Endometrium (tissue), 2 donors: ENCODE data around the gene LGR6.

Experiments
- FAIRE-seq: peaks from 2 replicates; lab custom pipeline; 2012; peaks lifted over from hg19 to GRCh38; lab: Jason Lieb, UNC
- donor health status: control.
- donor health status: control.

Gene LGR6

DNA sequence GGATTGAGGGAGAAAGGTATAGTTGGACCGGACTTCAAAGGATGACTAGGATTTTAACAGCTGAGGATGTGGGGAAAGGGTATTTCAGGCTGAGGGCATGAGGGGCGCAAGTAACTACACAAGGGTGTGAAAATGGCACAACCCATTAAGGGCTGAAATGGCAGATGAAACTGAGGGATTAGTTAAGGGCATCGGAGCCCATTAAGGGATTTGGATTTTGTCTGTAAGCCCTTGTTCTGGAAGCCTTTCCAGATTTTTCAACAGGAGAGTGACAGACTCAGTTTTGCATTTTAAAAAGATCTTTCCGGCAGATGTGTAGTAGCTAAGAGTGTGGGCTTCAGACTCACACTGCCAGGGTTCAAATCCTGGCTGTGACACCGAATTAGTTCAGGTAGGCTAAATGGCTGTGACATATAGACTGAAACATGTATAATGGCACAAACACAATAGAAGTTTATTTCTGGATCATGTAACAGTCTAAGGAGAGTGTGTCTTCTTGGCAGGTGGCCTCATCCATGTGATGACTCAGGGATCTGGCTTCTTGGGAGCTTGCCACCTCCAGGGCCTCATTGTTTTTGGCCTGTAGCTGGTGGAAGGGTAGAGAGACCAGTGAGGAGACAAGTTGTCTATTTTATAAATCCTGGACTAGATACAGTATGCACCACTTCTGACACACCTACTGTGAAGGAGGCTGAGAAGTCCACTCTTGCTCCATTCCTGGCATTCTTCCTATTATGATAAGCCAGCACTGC is 98.5 kb downstream of the LGR6 start:
- no peak for FAIRE-seq

DNA sequence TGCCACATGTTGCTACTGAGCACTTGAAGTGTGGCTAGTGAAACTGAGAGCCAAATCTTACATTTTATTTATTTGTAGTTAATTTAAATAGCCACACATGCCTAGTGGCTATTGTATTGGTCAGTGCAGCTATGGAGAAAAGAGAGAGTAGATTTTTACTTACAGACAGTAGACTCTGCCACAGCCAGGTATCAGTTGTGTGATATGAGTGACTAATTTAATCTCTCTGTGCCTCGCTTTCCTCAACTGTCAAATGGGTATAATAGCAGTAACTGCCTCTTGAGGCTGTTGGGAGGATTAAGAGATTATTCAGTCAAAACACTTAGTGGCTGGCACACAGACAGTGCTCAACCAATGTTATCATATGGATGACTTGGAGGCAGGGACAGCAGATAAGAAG is 99.2 kb downstream of the LGR6 start:
- FAIRE-seq = no peak

DNA sequence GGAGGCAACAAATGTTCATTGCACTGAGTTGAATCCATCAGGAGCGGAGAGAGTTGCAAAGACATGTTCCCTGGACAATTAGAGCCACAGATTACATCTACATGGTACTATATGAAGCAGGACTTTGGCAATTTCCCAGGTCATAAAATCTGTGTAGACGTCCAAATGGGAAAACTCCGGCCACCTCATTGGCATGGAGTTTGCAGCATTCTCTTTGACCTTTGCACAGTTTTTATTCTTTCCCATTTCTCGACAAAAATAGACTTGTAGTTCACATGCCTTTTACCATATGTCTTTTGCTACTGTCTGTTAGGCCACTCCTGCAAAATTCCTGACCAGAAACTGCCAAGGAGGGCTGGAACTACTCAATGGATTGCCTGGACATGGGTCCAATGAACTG is 100.0 kb downstream of the LGR6 start:
- no peak for FAIRE-seq

DNA sequence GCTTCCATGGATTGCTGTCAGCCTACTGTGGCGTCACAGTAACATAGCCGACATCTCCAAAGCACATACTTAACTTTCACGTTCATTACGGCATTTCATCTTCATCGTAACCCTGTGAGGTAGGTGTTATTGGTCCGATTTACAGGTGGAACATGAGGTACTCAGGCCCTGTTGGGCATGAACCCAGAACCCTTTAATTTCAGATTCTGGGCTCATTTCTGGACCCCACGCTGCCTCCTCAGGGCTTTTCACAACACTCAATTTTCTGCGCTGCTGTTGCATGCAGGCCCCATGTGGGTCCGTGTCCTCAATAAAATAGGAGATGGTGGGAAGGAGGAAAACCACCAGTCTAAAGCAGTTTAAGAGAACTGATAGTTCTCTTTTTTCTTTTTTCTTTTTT is 108.6 kb downstream of the LGR6 start:
- FAIRE-seq = no peak

DNA sequence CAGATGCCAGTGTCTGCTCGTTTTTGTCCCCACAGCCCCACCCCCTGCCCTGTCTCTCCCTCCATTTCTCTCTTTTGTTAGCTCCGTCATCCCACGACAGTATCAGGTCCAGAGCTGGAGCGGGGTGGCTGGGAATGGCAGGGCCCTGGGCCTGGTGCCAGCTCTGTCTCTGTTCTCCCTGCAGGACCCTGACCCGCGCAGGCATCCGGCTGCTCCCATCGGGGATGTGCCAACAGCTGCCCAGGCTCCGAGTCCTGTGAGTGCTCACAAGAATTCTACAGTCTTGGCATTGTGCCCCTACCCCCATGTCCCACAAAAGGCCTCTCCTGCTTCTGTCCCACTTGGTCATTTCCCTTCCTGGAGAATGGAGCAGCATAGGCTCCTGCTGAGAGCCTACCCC is 110.8 kb downstream of the LGR6 start:
- no peak for FAIRE-seq

DNA sequence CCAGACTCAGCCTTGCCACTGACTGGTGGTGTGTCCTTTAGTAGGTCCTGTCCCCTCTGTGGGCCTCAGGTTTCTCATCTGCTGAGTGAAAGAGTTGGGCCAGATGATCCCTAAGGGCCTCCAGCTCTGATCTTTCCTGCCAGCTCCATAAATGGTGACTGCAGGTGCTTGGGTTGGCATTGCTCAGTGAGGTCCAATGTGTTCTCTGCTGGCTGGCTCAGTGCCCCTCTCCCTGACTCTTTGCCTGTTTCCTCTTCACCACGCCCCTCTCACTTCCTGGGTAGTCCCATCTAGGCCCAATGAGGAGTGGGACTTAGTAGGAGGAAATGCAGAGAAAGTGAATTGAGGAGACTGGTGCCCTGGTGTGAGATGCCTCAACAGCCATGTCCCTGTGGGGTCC is 111.6 kb downstream of the LGR6 start:
- no peak for FAIRE-seq

DNA sequence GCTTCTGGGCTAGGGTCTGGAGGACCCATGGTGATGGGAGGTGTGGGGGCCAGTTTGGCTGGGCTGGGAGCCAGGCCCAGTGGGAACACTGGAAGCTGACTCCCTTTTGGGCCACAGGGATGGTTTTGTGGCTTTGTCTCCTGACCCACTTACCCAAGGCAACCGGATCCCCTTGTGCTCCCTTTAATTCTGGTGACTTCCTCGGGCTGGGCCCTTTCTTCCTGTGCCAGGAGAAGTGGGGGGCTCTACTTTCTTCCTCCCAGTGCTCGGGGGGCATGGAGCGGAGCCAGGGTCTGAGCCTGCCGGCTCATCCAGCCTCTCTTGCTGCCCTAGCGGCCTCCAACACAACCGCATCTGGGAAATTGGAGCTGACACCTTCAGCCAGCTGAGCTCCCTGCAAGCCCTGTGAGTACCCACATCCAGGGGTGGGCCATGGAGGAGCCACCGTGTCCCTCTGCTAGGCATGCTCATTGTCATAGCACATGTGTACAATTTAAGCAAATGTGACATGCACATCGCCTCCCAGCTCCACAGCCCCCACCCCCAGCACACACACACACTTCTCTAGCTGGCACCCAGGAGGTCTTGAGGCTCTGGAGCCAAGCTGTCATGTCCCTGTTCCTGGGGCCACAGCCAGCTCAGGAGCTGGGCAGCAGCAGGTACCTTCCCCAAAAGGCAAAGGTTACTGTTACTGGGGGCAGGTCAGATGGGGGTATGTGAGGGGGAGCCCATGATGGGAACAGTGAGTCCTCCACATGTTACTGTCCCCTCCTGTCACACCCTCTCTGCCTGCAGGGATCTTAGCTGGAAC is 113.1 kb downstream of the LGR6 start:
- FAIRE-seq = no peak

DNA sequence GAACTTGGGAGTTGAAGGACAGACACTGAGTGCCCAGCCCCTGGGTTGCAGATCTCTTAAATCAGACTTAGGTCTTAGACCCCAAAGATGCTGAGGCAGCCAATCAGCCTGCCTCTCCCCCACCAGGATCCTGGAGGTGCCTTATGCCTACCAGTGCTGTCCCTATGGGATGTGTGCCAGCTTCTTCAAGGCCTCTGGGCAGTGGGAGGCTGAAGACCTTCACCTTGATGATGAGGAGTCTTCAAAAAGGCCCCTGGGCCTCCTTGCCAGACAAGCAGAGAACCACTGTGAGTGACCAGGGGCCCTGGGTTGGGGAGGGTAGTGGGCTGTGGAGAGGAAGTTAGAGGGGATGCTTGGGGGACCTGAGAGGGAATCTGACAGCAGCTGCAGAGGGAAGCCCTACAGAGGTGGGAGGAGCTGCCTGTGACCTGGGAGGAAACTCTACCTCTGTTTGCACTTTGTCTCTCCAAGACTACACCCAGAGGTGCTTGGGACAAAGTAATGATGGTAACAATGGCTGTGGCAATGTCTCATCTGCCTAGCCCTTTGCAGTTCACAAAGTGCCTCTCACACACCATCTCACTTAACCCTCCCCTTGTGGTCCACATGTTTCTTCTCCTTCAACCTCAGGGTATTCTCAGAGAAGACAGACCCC is 116.6 kb downstream of the LGR6 start:
- FAIRE-seq = no peak

DNA sequence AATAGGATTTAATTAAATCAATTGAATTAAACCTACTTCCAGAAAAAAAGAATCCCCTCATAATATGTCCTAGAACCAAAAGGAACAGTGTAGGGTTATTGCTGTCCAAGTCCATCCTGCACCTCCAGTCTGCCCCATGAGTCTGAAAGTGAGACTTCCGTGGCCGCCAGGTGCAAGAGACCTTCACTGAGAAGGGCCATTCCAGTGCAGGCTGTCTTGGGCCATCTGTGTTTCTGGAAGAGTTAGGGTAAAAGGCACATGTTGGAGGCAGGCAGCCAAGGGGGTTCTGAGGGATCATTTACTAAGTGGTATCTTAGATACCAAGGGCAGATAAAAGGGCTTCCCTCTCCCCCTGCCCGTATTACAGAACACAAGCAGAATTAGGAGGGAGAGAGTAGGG is 117.1 kb downstream of the LGR6 start:
- FAIRE-seq = no peak

DNA sequence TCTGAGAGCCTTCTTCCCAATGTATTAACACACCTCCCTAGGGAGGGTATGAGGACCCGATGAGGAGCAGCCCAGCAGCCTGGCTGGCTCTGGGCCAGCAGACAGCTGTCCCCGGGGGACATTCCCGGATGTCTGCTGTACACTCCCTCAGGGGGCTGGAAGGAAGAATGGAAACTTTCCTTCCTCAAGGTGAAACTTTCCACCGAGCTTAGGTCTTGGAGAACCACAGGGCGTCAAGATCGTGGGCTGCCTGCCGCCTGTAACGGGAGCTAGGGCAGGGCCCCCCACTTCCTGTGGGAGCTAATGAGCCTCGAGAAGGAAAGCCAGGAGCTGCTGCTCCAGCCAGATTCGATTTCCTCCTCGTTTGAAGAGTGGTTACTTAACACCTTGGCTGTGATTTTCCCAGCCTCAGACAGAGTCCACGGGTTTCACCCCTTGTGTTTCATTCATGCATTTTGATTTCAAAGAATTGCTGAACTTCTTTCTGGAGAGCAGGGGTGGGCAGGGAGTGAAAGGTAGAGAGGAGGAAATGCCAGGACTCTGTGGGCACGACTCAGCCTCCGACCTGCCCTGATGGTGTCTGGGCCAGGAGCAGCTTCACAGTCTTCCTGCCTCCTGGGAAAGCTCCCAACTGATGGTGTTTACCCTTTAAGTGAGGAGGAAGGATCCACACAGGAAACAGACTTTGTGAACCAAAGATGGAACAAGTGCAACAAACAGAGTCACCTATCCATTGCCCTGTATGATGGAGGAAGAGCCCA is 118.5 kb downstream of the LGR6 start:
- no peak for FAIRE-seq

DNA sequence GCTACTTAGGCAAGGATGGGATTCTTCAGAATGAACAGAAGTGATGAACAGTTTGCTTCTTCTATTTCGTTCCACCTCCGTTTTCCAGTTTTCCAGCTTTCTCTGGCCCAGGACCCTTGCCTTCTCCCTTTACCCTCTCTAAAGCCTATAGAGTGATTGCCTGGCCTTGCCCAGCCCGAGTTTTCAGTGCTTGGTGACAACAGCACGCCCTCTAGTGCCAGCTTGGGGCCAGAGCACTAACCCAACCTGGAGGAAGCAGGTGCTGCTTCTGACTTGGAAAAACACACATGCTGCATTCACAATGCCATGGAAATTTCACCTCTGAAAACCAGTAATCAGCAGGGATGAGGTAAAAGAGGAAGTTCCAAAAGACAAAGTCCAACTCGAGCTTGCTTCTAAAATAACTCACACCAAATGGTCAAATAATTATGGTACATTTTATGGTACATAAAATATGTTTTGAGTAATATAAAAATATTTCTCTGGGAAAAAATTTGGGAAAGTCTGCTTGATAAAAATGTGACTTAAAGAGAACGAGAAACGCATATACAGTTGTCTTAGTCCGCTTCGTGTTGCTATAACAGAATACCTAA is 122.1 kb downstream of the LGR6 start:
- no peak for FAIRE-seq

DNA sequence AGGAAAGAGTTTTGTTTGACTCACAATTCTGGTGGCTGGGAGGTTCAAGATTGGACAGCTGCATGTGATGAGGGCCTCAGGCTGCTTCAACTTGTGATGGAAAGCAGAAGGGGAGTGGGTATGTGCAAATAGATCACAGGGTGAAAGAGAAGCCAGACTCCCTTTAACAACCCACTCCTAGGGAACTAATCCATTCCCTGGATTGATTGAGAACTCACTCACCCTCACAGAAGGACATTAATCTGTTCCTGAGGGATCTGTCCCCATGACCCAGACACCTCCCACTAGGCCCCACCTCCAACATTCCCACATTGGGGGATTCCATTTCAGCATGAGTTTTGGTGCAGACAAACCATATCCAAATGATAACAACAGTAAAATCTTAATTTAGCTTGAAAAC is 122.6 kb downstream of the LGR6 start:
- no peak for FAIRE-seq

DNA sequence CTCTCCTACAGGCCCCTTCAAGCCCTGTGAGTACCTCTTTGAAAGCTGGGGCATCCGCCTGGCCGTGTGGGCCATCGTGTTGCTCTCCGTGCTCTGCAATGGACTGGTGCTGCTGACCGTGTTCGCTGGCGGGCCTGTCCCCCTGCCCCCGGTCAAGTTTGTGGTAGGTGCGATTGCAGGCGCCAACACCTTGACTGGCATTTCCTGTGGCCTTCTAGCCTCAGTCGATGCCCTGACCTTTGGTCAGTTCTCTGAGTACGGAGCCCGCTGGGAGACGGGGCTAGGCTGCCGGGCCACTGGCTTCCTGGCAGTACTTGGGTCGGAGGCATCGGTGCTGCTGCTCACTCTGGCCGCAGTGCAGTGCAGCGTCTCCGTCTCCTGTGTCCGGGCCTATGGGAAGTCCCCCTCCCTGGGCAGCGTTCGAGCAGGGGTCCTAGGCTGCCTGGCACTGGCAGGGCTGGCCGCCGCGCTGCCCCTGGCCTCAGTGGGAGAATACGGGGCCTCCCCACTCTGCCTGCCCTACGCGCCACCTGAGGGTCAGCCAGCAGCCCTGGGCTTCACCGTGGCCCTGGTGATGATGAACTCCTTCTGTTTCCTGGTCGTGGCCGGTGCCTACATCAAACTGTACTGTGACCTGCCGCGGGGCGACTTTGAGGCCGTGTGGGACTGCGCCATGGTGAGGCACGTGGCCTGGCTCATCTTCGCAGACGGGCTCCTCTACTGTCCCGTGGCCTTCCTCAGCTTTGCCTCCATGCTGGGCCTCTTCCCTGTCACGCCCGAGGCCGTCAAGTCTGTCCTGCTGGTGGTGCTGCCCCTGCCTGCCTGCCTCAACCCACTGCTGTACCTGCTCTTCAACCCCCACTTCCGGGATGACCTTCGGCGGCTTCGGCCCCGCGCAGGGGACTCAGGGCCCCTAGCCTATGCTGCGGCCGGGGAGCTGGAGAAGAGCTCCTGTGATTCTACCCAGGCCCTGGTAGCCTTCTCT is 124.6 kb downstream of the LGR6 start:
- no peak for FAIRE-seq

DNA sequence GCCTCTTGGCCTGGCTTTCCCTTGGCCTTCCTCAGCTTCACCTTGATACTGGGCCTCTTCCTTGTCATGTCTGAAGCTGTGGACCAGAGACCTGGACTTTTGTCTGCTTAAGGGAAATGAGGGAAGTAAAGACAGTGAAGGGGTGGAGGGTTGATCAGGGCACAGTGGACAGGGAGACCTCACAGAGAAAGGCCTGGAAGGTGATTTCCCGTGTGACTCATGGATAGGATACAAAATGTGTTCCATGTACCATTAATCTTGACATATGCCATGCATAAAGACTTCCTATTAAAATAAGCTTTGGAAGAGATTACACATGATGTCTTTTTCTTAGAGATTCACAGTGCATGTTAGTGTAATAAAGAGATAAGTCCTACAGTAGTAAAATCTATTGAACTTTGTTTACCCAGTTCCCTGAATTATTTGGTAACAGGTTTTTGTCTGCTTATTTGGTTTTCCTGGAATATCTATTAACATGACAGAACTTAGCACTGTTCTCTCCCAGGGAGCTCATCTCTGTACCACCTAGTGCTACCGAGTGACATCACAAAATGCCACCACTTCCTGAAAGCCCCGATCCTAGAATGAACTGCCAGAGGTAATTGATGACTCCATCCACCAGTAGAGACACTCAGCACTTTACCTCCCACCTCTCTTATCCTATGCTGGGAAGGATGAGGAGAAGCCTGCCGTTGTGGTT is 125.9 kb downstream of the LGR6 start:
- FAIRE-seq = no peak

DNA sequence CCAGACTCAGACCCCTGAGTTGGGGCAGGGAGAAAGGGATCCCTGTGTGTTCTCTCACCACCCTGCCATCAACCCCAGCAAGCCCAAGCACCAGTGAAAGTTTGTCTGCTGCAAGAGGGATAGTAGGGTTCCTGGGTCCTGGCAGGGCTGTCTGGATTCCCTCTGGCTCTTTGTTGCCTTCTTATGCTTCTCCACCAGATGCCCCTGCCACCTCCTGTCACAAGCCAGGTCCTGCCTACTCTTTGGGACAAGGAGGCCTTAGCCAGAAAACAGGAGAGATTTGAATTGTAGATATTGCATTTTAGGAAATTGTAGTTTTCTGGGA is 126.4 kb downstream of the LGR6 start:
- no peak for FAIRE-seq

DNA sequence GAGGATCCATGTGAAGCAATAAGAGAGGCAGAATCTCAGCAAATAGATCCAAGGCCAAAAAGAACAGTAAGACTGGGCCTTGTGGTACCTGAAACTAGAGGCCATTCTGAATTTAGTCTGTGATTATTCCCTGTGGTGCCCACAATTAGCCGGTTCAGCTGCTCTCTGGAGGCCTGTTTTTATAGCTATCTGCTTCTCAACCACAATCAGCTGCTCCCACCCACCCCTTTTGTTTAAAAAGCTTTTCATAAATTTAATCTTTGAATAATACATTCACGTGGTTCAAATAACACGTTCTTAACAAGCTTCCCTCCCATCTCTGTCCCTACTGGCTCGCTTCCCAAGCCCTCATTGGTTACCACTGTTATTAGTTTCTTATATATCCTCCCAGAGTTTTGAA is 130.1 kb downstream of the LGR6 start:
- FAIRE-seq = no peak

DNA sequence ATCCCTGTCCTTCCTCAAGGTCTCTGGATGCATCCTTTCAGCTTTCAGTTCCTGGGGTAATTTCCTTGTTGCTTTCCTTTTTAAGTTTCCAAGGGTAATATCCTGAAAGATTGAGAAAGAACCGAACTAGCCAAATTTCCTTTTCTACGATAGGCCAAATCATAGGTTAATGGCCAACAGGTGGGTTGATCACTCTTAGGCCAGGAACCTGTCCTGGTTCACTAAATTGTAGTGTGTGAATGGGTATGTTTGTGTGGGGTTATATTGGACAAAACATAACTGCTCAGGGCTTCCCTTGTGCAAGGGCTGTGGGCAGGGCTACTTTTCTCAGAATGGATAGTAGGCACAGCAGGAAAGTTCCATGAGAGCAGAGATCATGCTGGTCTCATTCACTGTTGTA is 131.0 kb downstream of the LGR6 start:
- FAIRE-seq = no peak

DNA sequence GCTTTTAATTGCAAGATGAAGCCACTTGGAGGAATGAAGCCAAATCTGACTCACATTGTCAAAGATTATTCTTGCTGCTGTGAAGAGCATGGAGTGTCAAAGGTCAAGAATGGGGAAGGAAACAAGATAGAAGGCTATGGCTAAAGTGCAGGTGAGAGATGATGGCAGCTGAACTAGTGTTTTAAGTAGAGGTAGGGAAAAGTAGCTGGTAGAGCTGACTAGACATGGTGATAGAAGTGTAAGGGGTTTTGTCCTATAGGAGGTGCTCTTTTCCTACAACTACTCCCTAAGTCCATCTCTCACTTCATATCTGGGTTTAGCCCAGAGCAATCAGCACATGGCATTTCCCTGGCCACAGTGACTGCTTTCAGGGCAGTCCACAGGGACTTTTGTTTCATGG is 136.3 kb downstream of the LGR6 start:
- no peak for FAIRE-seq

DNA sequence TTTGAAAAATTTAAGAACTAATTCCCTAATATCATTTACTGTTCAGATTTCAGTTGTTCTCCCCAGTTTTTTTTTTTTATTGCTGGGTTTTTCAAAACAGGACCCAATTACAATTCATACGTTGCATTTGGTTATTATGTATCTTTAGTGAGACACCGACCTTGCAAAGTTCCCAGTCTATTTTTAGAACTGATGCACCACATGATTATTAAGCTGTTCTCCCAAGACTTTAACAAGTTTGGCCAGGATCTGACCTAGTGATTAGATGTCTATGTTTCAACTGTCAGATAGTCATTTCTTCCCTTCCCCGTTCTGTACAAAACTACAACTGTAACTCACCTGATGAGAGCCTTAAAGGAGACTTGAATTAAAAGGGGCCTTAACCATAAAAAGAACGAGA is 140.3 kb downstream of the LGR6 start:
- no peak for FAIRE-seq

DNA sequence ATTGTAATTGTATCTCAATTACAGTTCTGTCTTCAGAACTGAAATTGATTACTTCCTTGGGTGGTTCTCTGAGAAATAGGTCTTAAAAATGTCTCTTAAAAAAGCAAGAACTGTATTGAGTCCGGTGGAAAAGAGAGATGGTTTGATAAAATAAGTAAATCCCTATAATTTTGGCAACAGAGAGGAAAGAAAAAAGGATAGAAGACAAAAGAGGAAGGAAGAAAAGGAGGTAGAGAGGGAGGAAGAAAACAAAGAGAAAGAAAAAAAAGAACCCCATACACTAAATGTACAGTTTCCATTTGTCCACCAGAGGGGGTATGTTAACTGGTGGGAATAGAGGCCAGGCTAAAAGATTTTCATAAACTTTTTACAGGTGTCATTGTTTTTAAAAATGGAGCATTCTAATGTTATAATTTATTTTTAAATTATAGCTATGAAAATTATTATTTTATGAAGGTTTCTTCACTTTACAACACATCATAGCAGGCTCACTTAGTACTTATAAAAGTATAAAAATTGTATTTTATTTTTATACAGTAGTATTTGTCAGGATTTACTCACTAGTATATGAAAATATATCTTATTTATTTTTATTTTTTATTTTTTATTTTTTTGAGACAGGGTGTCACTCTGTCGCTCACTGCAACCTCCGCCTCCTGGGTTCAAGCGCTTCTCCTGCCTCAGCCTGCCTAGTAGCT is 150.2 kb downstream of the LGR6 start:
- peak; percentile 43 for FAIRE-seq
